Gastrocnemius medialis (tissue), 4 donors: Measurements from ENCODE around the gene ZNF750. TPM values are rescaled to one million over a fixed set of nuclear protein-coding genes. Genes with fewer than 3 reads are reported as not detected.

Source experiments
- ATAC-seq, 2 donors: fragments of 150-250 bp; one replicate each; pipeline ENCODE4 v1.9.1; 2016
- DNase-seq, 2 donors: peaks; one replicate each; pipeline ENCODE4 v3.0.0-alpha.2; 2019
- H3K27ac ChIP-seq, 4 donors: fragments of 200-600 bp; sonication (generic); 1 replicate in 1 of 4; 2 replicates in 3 of 4; pipeline ENCODE4 v1.5.1; 2016 to 2018; ENCODE audit warnings: mild to moderate bottlenecking in 2 of 4, moderate library complexity in 1 of 4
- H3K27me3 ChIP-seq, 3 donors: fragments of 200-600 bp; sonication (generic) in 2 of 3; 1 replicate in 1 of 3; 2 replicates in 2 of 3; pipeline versions ENCODE4 v1.5.1 to v1.6.0; 2016 to 2019; ENCODE audit warnings: mild to moderate bottlenecking in 1 of 3, moderate library complexity in 1 of 3
- H3K36me3 ChIP-seq, 2 donors: fragments of 200-600 bp; sonication (generic) in 1 of 2; one replicate each; pipeline ENCODE4 v1.5.1; 2017 to 2018
- H3K4me1 ChIP-seq, 2 donors: fragments of 200-600 bp; sonication (generic) in 1 of 2; one replicate each; pipeline ENCODE4 v1.5.1; 2016 to 2017; ENCODE audit warnings: mild to moderate bottlenecking in 2 of 2
- H3K4me3 ChIP-seq, 4 donors: fragments of 200-600 bp; sonication (generic) in 3 of 4; 1 replicate in 1 of 4; 2 replicates in 3 of 4; pipeline ENCODE4 v1.5.1; 2016 to 2019; ENCODE audit warnings: mild to moderate bottlenecking in 2 of 4
- H3K9me3 ChIP-seq, 3 donors: fragments of 200-600 bp; sonication (generic) in 2 of 3; 1 replicate in 1 of 3; 2 replicates in 2 of 3; pipeline ENCODE4 v1.5.1; 2016 to 2019
- CTCF ChIP-seq, 5 experiments: fragments of 450-650 bp in 3 of 5; fragments of 200-600 bp in 2 of 5; sonication (generic) in 2 of 5; IDR thresholded peaks in 4 of 5; conservative IDR thresholded peaks in 1 of 5; 1 replicate in 4 of 5; 2 replicates in 1 of 5; pipeline ENCODE4 v1.5.1; 2016 to 2019; ENCODE audit warnings: antibody characterized with exemption in 5 of 5, mild to moderate bottlenecking in 3 of 5, moderate library complexity in 3 of 5
- POLR2A ChIP-seq, 2 donors: fragments of 450-650 bp; IDR thresholded peaks; one replicate each; pipeline ENCODE4 v1.6.1; 2017; ENCODE audit warnings: antibody characterized with exemption in 2 of 2, mild to moderate bottlenecking in 2 of 2, moderate library complexity in 2 of 2
- in situ Hi-C, 4 donors: fragments of 200-750 bp; cut with MboI; loops; one replicate each; pipeline versions ENCODE4 v1.15.0 to v1.8.0; 2017; ENCODE audit warnings: low sequenced_read_pairs in 4 of 4
- intact Hi-C: fragments of 100-400 bp; cut with DNase I; formaldehyde crosslinking; loops from one replicate; pipeline ENCODE4 v1.15.1; 2023; ENCODE audit warnings: low total_unique reads
- total RNA-seq, 4 donors: library from RNA; depleted of rRNA; stranded (reverse); fragments of >200 nt; gene quantifications; one replicate each; pipeline versions ENCODE4 v1.1.0 to v1.2.3, GENCODE V29; 2016

Gene ZNF750
- total RNA-seq, 4 donors from 2014 or later = 2.5 to 17.8 (median 11.7) TPM

GRCh38 chr17:82881900-82882714, 42.3 kb upstream of the ZNF750 start:
- DNase-seq (peak; percentile 70 to 82), ATAC-seq (peak; percentile 49 to 60)
- no peaks in the 10 kb centered on the region for H3K36me3 ChIP-seq
- no peaks in the 10 kb centered on the region for H3K27me3 ChIP-seq
- H3K27ac ChIP-seq = peak overlapping the region; percentile 32 to 61 (median 50)
- no peak overlapping the region for H3K4me3 ChIP-seq
- H3K9me3 ChIP-seq = no peaks in the 10 kb centered on the region
- peaks cover 11 to 36% of the 10 kb centered on the region in 2 donors for H3K4me1 ChIP-seq
- in situ Hi-C loops = no loop called here
- TF ChIP-seq CTCF (IDR thresholded peaks at IDR 0.05 in 4 of 5, conservative IDR thresholded peaks at IDR 0.05 in 1 of 5) (no peak), POLR2A (IDR thresholded peaks at IDR 0.05) (no peak)
- intact Hi-C loops = no loop called here

- no peaks in the 10 kb centered on the region for H3K36me3 ChIP-seq
- no peaks in the 10 kb centered on the region for H3K27me3 ChIP-seq
- TF ChIP-seq POLR2A (IDR thresholded peaks at IDR 0.05) (no peak), CTCF (IDR thresholded peaks at IDR 0.05 in 4 of 5, conservative IDR thresholded peaks at IDR 0.05 in 1 of 5) (no peak)
- H3K4me1 ChIP-seq = peaks cover 18 to 43% of the 10 kb centered on the region in 2 donors
- H3K9me3 ChIP-seq = no peaks in the 10 kb centered on the region
- intact Hi-C loops = no loop called here
- in situ Hi-C loops = no loop called here
- no peak for DNase-seq
- no peak overlapping the region for H3K4me3 ChIP-seq
- H3K27ac ChIP-seq = peak overlapping the region; percentile 8 to 61 (median 40)
- no peak for ATAC-seq
Observed at GRCh38 chr17:82881324-82881823, 41.6 kb upstream of the ZNF750 start.

- TF ChIP-seq CTCF (IDR thresholded peaks at IDR 0.05 in 4 of 5, conservative IDR thresholded peaks at IDR 0.05 in 1 of 5) (no peak), POLR2A (IDR thresholded peaks at IDR 0.05) (no peak)
- ATAC-seq (no peak), DNase-seq (no peak)
- Histone ChIP-seq H3K27me3 (no peaks in the 10 kb centered on the region), H3K27ac (peak overlapping the region in 2 of 4 donors; percentile 8 to 48), H3K36me3 (no peaks in the 10 kb centered on the region), H3K9me3 (no peaks in the 10 kb centered on the region), H3K4me1 (peaks cover 24 to 49% of the 10 kb centered on the region in 2 donors), H3K4me3 (no peak overlapping the region)
- in situ Hi-C loops (no loop called here), intact Hi-C loops (no loop called here)
Observed at GRCh38 chr17:82880620-82881323, 41.0 kb upstream of the ZNF750 start.

- ATAC-seq (no peak), DNase-seq (no peak)
- Histone ChIP-seq H3K27me3 (no peaks in the 10 kb centered on the region), H3K4me1 (peaks cover 25 to 44% of the 10 kb centered on the region in 2 donors), H3K36me3 (no peaks in the 10 kb centered on the region), H3K9me3 (no peaks in the 10 kb centered on the region), H3K27ac (no peak overlapping the region), H3K4me3 (no peak overlapping the region)
- intact Hi-C loops = no loop called here
- in situ Hi-C loops = no loop called here
- TF ChIP-seq POLR2A (IDR thresholded peaks at IDR 0.05) (no peak), CTCF (IDR thresholded peaks at IDR 0.05 in 4 of 5, conservative IDR thresholded peaks at IDR 0.05 in 1 of 5) (no peak)
Observed at GRCh38 chr17:82879241-82879640, 39.4 kb upstream of the ZNF750 start.
